Calu3 (cell line): ENCODE measurements around the gene CCDC171. TPM values are rescaled to one million over a fixed set of nuclear protein-coding genes. Genes with fewer than 3 reads are reported as not detected.
A peak's percentile ranks its signal among the peaks of the same experiment; 100 is the strongest.

ENCODE experiments used
- BruUV-seq: library from RNA; stranded (reverse); fragments of 400-500 nt; replicated peaks from 2 replicates; lab custom pipeline; 2021; lab: Mats Ljungman, UMichigan
- CTCF ChIA-PET: fragments of 300-600 bp; sonication (Branson Sonifier 250); formaldehyde crosslinking; loops from one replicate; lab custom pipeline; 2022; ENCODE audit warnings: antibody characterized with exemption; lab: Charles Lee
- DNase-seq: peaks from one replicate; pipeline ENCODE4 v3.0.0; 2022
- H3K27ac Mint-ChIP-seq: one replicate; pipeline ENCODE4 v1.8.0; 2022; ENCODE audit warnings: mixed read lengths; ENCODE audit not compliant: unreplicated experiment
- H3K27me3 Mint-ChIP-seq: one replicate; pipeline ENCODE4 v1.8.0; 2022; ENCODE audit warnings: mixed read lengths; ENCODE audit not compliant: unreplicated experiment
- H3K36me3 Mint-ChIP-seq: one replicate; pipeline ENCODE4 v1.8.0; 2022; ENCODE audit warnings: mild to moderate bottlenecking, moderate library complexity, mixed read lengths; ENCODE audit not compliant: insufficient read depth, unreplicated experiment
- H3K4me1 Mint-ChIP-seq: one replicate; pipeline ENCODE4 v1.8.0; 2022; ENCODE audit warnings: mild to moderate bottlenecking, low read depth, mixed read lengths; ENCODE audit not compliant: unreplicated experiment
- H3K4me3 Mint-ChIP-seq: one replicate; pipeline ENCODE4 v1.8.0; 2022; ENCODE audit warnings: mild to moderate bottlenecking, low read depth, moderate library complexity, mixed read lengths; ENCODE audit not compliant: unreplicated experiment
- H3K9me3 Mint-ChIP-seq: one replicate; pipeline ENCODE4 v1.8.0; 2022; ENCODE audit warnings: low read depth, mixed read lengths; ENCODE audit not compliant: unreplicated experiment
- CTCF ChIP-seq: fragments of 200-600 bp; IDR thresholded peaks from one replicate; pipeline ENCODE4 v1.8.0; 2022; ENCODE audit warnings: antibody characterized with exemption; ENCODE audit not compliant: unreplicated experiment
- intact Hi-C: fragments of 100-400 bp; cut with micrococcal nuclease; formaldehyde crosslinking; loops from one replicate; pipeline ENCODE4 v1.10.0; 2022; ENCODE audit not compliant: unreplicated experiment
- total RNA-seq: library from RNA; stranded (reverse); gene quantifications from 2 replicates; pipeline ENCODE4 v1.2.3, GENCODE V29; 2022

CCDC171 gene
- total RNA-seq, 1 experiment from 2014 or later: 2.1 TPM

DNA sequence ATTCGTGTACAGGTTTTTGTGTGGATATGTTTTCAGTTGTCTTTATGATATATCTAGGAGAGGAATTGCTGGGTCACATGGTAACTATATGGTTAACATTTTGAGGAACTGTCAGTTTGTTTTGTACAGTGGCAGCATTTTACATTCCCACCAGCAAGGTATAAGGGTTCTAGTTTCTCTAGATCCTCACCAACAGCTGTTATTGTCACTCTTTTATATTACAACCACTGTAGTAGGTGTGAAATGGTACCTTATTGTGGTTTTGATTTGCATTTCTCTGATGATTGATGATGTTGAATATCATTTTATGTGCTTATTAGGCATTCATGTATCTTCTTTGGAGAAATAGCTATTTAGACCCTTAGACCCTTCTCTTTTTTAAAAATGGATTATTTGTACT, 82.9 kb downstream of the CCDC171 start:
- no TSS peak for BruUV-seq
- no peaks in the 10 kb centered on the region for H3K36me3 Mint-ChIP-seq
- CTCF ChIA-PET: no interaction called here

GRCh38 chr9:15640121-15640520, 87.3 kb downstream of the CCDC171 start:
- TF ChIP-seq CTCF: no peak
- no peak overlapping the region for H3K4me3 Mint-ChIP-seq
- H3K27ac Mint-ChIP-seq: no peak overlapping the region
- no peaks in the 10 kb centered on the region for H3K36me3 Mint-ChIP-seq
- intact Hi-C loops: no loop called here
- H3K27me3 Mint-ChIP-seq: peaks cover 2% of the 10 kb centered on the region
- CTCF ChIA-PET: no interaction called here
- H3K4me1 Mint-ChIP-seq: no peaks in the 10 kb centered on the region
- no peak for DNase-seq
- no peaks in the 10 kb centered on the region for H3K9me3 Mint-ChIP-seq
- BruUV-seq: no TSS peak

More for the DNA sequence above, 82.9 kb downstream of the CCDC171 start:
- no peak for DNase-seq
- Mint-ChIP-seq H3K4me1 (no peaks in the 10 kb centered on the region), H3K27ac (no peak overlapping the region), H3K4me3 (no peak overlapping the region), H3K27me3 (no peaks in the 10 kb centered on the region), H3K9me3 (no peaks in the 10 kb centered on the region)
- intact Hi-C loops: no loop called here
- no peak for TF ChIP-seq CTCF

DNA sequence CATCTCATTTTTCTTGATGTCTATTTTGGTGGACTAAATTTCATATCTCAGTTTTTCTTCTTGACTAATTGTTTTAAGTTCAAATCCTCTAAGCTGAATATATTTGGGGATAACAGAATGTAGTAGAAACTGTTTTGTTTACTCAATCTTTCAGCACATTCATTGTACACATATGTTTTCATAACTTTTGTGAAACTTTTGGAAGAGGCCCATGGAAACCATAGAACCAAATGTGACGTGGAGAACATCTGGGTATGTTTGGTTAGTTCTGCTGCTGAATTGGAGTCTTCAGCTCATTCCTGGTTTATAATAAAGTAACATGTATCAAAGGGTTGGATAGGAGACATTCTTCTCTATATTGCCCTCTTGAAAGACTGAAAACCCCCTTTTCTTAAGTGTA, 88.4 kb downstream of the CCDC171 start:
- no peaks in the 10 kb centered on the region for H3K4me1 Mint-ChIP-seq
- BruUV-seq: no TSS peak
- intact Hi-C loops: no loop called here
- no peak for DNase-seq
- no peak overlapping the region for H3K4me3 Mint-ChIP-seq
- CTCF ChIA-PET: no interaction called here
- peaks cover 3% of the 10 kb centered on the region for H3K9me3 Mint-ChIP-seq
- no peak overlapping the region for H3K27ac Mint-ChIP-seq
- H3K36me3 Mint-ChIP-seq: no peaks in the 10 kb centered on the region
- peaks cover 14% of the 10 kb centered on the region for H3K27me3 Mint-ChIP-seq
- no peak for TF ChIP-seq CTCF

DNA sequence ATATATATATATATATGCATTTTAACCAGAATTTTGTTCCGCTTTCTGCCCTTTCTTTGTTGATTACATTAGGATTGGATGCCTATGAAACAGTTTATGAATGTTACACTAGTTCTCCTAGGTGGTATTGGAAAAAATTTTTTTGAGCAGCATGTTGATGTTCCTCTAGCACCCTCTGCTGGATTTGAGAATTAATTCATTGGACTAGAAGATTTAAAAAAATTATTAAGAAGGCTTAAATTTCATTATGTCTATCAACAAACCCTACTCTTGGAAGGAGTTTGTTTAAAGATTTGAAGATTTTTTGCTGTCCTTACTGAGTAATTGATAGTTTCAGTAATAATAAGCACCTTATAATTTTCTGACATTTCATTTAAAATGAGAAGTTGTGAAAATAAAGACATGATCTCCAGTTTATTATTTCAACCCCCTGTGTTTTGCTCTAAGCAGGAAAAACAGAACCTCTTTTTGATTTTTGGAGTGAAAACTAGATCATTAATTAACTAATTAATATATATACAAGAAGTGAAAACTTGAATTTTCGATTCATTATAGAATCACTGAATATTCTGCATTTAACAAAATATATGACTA, 89.6 kb downstream of the CCDC171 start:
- Mint-ChIP-seq H3K9me3 (peaks cover 3% of the 10 kb centered on the region), H3K4me1 (no peaks in the 10 kb centered on the region)
- CTCF ChIA-PET: no interaction called here

More for the DNA sequence above, 89.6 kb downstream of the CCDC171 start:
- Mint-ChIP-seq H3K27ac (no peak overlapping the region), H3K27me3 (peaks cover 14% of the 10 kb centered on the region), H3K4me3 (no peak overlapping the region), H3K36me3 (no peaks in the 10 kb centered on the region)
- BruUV-seq: no TSS peak
- DNase-seq: no peak
- intact Hi-C loops: no loop called here
- peak; percentile 32 for TF ChIP-seq CTCF
